ENCODE data around the gene GPBP1L1.
A peak's percentile ranks its signal among the peaks of the same experiment; 100 is the strongest.

Gene GPBP1L1

GRCh38 chr1:45644661-45645060, 41.7 kb downstream of the GPBP1L1 start:
- no peak for DNase-seq (ENCODE audit: low read depth, low spot score)
- peak overlapping the region; percentile 14 for H3K27ac ChIP-seq

- DNase-seq (ENCODE audit: low read depth, low spot score), result no peak
- H3K27ac ChIP-seq, result peak overlapping the region; percentile 14
These were observed 42.4 kb downstream of the GPBP1L1 start for GRCh38 chr1:45643978-45644377.

DNA sequence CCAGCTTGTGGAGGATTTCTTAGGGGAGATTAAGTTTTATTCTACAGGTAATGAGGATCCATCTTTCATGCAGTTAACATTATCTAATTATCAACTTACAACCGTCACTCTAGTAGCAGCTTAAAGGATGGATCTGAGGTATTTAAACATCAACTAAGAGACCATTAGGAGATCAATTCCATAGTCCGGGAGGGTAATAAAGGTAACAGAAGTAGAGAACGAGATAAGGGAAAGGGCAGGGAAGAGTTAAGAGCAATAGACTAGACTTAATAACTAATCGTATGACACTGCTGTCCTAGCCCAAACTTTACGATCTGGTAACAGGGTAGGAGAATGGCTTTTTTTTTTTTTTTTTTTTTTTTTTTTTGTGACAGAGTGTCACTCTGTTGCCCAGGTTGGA, 43.0 kb downstream of the GPBP1L1 start:
- H3K27ac ChIP-seq, result no peak overlapping the region
- no peak for DNase-seq (ENCODE audit: low read depth, low spot score)

DNA sequence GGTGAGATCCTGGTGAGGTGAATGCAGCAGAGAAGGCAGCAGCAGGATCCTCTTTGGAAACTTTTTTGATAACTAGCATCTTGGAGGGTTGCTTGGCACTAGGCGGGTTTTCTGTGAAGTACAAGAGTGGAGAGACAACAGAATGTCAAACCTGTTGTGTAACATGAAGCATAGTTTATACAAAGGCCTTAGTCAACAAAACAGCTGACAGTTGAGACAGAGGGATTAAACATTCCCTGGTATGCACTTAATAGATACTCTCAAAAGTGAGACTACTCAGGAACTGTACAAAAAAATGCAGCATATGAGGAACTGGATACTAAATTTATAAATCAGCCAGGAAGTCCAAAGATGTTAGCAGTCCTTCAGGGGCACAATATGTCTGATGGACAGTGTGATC, 46.0 kb downstream of the GPBP1L1 start:
- H3K27ac ChIP-seq, result no peak overlapping the region
- no peak for DNase-seq (ENCODE audit: low read depth, low spot score)

GRCh38 chr1:45635211-45635610, 51.1 kb downstream of the GPBP1L1 start:
- H3K27ac ChIP-seq, result no peak overlapping the region

GRCh38 chr1:45630429-45630828, 55.9 kb downstream of the GPBP1L1 start:
- H3K27ac ChIP-seq, result no peak overlapping the region
- no peak for DNase-seq (ENCODE audit: low read depth, low spot score)

More at GRCh38 chr1:45635211-45635610, 51.1 kb downstream of the GPBP1L1 start:
- no peak for DNase-seq (ENCODE audit: low read depth, low spot score)

DNA sequence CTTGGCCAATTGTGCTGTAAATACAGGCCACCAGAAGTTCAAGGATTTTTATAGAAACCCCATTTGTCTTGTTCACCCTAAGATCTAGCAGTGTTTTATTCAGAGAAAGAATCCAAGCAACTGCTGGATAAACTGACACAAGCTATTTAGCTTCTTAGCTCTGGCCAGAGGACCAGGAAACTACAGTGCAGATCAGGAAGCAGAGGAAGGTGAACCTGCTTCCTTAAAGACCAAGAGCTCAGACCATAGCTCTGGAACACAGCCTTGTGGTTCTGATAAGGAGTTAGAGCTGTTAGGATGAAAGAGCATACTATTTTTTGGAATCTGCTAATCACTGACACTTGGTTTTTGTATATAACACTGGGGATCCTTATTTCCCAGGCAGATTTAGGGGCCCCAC, 57.3 kb downstream of the GPBP1L1 start:
- DNase-seq (ENCODE audit: low read depth, low spot score), result no peak
- no peak overlapping the region for H3K27ac ChIP-seq

DNA sequence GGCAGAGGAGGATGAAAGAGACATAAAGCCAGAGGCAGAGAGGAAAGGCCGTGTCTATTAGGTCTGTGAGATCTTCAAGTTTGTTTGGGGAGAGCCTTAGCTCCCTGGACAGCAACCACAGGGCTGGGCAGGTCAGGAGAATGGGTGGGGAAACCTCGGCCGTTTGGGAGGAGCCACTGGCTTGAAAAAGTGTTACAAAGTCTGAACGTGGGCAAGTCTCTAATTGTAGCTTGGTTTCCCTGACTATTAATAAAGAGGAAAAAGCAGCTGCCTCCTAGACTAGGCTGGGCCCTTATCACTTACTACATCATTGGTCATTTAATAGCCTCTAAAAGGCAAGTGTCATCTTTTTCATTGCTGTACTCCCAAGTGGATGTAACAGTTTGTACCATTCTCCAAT, 62.4 kb downstream of the GPBP1L1 start, which contains the start of gene CCDC17:
Gene CCDC17 (minus strand): TSS at position 83 of the 400 bp plus-strand sequence. CDS start 145 bp downstream, outside the sequence.
- no peak within 1 kb of the TSS for H3K27ac ChIP-seq
- no peak for DNase-seq (ENCODE audit: low read depth, low spot score)

- DNase-seq (ENCODE audit: low read depth, low spot score), result no peak
- no peak overlapping the region for H3K27ac ChIP-seq
These were observed 63.6 kb downstream of the GPBP1L1 start for GRCh38 chr1:45622524-45623394.

DNA sequence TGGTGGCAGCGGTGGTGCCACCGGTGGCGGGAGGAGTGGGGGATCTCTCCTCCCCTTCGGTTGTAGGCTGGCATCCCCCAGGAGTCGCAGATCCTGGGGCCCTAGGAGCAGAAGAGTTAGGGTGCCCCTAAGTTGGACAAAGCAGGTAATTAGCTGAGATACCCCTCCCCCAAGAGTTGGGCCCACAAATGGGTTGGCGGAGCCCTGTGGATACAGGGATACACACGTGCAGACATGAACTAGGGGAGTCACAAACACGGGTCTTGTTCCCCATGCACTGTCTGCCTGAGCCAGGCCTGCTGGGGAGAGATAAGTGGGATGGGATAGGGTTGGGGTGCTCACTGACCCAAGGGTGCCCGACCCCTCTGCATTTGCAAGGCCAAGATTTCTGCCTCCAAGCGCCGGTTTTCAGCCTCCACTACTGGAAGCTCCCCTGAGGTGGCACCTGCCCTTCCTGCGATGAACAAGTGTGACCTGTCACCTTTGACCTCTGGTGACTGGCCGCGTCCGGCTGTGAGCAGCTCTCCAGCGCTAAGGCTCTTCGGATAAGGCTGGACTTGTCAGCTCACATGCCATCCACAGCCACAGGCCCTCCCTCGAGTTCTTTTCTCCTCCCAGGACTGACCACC, 64.3 kb downstream of the GPBP1L1 start:
- no peak for DNase-seq (ENCODE audit: low read depth, low spot score)
- no peak overlapping the region for H3K27ac ChIP-seq

- no peak overlapping the region for H3K27ac ChIP-seq
- DNase-seq (ENCODE audit: low read depth, low spot score), result no peak
These were observed 64.9 kb downstream of the GPBP1L1 start for GRCh38 chr1:45621501-45621836.

- DNase-seq (ENCODE audit: low read depth, low spot score), result no peak
- H3K27ac ChIP-seq, result no peak overlapping the region
These were observed 65.5 kb downstream of the GPBP1L1 start for GRCh38 chr1:45620588-45621500.

- no peak for DNase-seq (ENCODE audit: low read depth, low spot score)
- no peak overlapping the region for H3K27ac ChIP-seq
These were observed 67.0 kb downstream of the GPBP1L1 start for GRCh38 chr1:45619149-45619921.

DNA sequence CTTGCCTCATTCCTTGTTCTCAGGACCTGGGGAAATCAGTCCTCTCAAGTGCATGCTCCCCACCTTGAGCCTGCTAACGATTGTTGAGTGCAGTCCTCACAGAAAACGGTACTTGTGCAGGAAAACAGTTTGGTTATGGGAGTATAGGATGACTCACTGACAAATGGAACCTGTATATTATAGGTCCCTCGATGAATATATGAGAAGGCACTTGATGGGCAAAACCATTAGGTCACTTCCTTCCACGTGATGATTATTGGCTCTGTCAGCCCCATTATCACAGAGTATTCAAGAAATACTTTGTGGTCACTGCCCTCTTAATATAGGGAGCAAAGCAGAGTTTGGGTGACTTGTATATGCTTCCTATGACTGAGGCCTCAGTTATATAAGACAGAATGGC, 68.7 kb downstream of the GPBP1L1 start:
- H3K27ac ChIP-seq, result peak overlapping the region; percentile 6
- DNase-seq (ENCODE audit: low read depth, low spot score), result no peak

DNA sequence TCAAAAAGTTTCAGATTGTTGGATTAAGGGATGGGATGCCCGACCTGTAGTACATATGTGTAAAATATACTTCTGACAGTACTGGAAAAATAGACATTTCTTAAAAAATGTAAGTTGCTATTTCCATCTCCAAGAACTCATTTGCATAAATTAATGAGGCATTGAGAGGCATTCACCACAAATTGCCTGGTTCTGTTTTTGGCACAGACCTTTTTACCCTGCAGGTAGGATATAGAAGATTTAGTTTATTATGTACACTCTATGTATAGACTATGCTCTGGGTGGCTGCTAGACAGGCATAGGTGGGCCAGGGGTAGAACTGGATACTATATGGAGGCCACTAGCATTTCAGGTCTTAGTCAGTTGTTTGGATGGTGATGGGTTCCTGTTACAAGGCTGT, 70.4 kb downstream of the GPBP1L1 start:
- DNase-seq (ENCODE audit: low read depth, low spot score), result no peak
- H3K27ac ChIP-seq, result no peak overlapping the region

DNA sequence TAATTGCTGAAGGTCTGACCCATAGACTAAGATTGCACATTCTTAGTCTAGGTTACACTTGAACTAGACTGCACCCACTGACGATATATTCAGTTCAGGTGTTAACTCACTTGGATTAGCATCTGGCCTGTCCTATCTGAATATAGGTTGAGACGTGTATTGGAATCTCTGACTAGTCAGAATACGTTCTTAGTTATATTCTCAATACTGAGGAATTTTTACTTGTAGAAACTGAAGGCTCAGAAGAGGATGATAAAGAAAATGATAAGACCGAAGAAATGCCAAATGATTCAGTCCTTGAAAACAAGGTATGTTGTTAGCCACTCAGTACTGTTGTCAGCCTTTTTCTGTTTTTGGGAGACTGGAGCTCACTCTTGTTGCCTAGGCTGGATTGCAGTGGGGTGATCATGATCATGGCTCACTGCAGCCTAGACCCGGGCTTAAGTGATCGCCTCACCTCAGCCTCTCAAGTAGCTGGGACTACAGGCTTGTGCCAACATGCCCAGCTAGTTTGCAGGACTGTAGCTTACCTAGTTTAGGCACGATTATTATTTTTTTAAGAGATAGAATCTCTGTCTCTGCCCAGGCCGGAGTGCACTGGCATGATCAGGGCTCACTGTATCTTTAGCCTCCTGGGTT, 73.3 kb downstream of the GPBP1L1 start:
- peak; percentile 52 for DNase-seq (ENCODE audit: low read depth, low spot score)
- H3K27ac ChIP-seq, result peak overlapping the region; percentile 75

- no peak for DNase-seq (ENCODE audit: low read depth, low spot score)
- H3K27ac ChIP-seq, result no peak overlapping the region
These were observed 75.6 kb downstream of the GPBP1L1 start for GRCh38 chr1:45610589-45611226.

DNA sequence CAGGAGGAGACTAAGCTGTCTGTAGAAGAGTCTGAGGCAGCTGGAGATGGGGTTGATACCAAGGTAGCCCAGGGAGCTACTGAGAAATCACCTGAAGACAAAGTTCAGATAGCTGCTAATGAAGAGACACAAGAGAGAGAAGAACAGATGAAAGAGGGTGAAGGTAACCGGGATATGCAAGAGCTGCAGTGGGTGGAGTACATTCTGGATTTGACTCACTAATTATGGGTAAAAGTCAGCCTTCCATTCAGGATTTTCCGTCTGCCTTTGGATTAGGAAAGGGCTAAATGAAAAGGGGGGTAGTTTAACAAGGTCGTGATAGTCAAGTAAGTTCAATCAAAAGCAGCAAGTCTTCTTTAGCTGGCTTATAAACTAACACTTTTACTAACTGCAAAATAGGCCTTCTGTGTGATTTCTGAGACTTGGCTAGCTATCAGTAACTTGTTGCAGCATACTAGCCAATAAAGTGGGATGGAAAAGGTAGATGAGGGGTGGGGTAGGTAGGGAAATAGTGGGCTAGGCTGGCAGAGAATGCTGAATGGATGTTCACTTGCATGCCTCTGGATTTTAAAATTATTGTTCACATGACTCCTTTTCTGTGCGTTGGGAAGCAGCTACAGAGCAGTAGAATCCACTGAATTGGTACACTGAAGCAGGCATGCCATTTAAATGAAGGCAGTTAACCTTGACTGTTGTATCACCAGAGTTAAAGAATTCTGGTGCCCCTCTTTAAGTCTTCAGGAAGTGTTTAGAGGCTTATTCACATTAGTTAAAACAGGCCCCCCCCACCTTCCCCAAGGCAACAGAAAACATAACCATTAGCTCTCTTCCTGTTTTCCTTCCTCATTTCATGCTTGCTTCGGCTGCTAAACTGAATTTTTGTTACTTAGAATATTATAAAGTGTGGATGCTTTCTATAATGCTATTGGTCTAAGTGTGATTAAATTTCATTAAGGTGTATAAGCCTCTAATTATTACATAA, 77.9 kb downstream of the GPBP1L1 start:
- DNase-seq (ENCODE audit: low read depth, low spot score), result no peak
- H3K27ac ChIP-seq, result no peak overlapping the region
